HepG2 (cell line): Measurements from ENCODE around the gene VDAC1. TPM values are rescaled to one million over a fixed set of nuclear protein-coding genes. Genes with fewer than 3 reads are reported as not detected.

ENCODE experiments used
- ATAC-seq: fragments of 200-7000 bp; cut with Tn5 transposase; 3 replicates; pipeline ENCODE4 v1.9.1; 2020; ENCODE audit warnings: mild to moderate bottlenecking, moderate library complexity
- BruUV-seq: library from RNA; stranded (reverse); fragments of 400-500 nt; replicated peaks from 2 replicates; lab custom pipeline; 2021; lab: Mats Ljungman, UMichigan
- CTCF ChIA-PET: fragments of 300-600 bp; formaldehyde crosslinking; extraction: SDS; loops from one replicate; lab custom pipeline; 2021; ENCODE audit warnings: low total read pairs, inconsistent platforms, low intra/inter-chr PET ratio; lab: Yijun Ruan, JAX
- POLR2A ChIA-PET: fragments of 350-600 bp; sonication (Branson Sonifier 250); formaldehyde crosslinking; loops from one replicate; lab custom pipeline; 2020; ENCODE audit warnings: antibody characterized with exemption, inconsistent platforms; lab: Yijun Ruan, JAX
- DNase-seq: peaks from one replicate; pipeline ENCODE4 v3.0.0-alpha.2; 2015; ENCODE audit warnings: low spot score
- FAIRE-seq: peaks from 3 replicates; lab custom pipeline; 2011; peaks lifted over from hg19 to GRCh38; lab: Jason Lieb, UNC
- H2AFZ ChIP-seq: one replicate; pipeline ENCODE4 v1.6.1; 2011; ENCODE audit warnings: low read length, inconsistent platforms
- H3K27ac ChIP-seq: fragments of 300-600 bp; 3 replicates; pipeline ENCODE4 v1.8.0; 2011; ENCODE audit warnings: mixed run types, mild to moderate bottlenecking, mixed read lengths, low read length, inconsistent platforms; ENCODE audit not compliant: insufficient read depth; ENCODE audit errors: extremely low read length
- H3K27me3 ChIP-seq, 2 experiments: fragments of 200-600 bp in 1 of 2; 2 replicates in 1 of 2; 3 replicates in 1 of 2; pipeline versions ENCODE4 v1.6.0 to v1.8.0; 2011; ENCODE audit warnings: low read length in 2 of 2, mild to moderate bottlenecking in 2 of 2, moderate library complexity in 2 of 2, inconsistent platforms in 1 of 2; ENCODE audit not compliant: insufficient read depth in 2 of 2, control insufficient read depth in 1 of 2
- H3K36me3 ChIP-seq, 2 experiments: fragments of 200-600 bp in 1 of 2; replicated peaks in 1 of 2; 2 replicates in 1 of 2; 3 replicates in 1 of 2; pipeline versions ENCODE4 v1.5.1 to v1.8.0; 2011; ENCODE audit warnings: low read length in 2 of 2, inconsistent platforms in 1 of 2; ENCODE audit not compliant: insufficient read depth in 2 of 2, control insufficient read depth in 1 of 2
- H3K4me1 ChIP-seq: 2 replicates; pipeline ENCODE4 v1.5.1; 2012; ENCODE audit warnings: low read length, inconsistent platforms; ENCODE audit not compliant: insufficient read depth
- H3K4me2 ChIP-seq: 2 replicates; pipeline ENCODE4 v1.6.0; 2011; ENCODE audit warnings: low read depth, low read length, inconsistent platforms
- H3K4me3 ChIP-seq, 3 experiments: fragments of 200-600 bp in 1 of 3; sonication (generic), shearing (Covaris generic) in 1 of 3; replicated peaks in 1 of 3; 2 replicates each; pipeline ENCODE4 v1.5.1; 2011 to 2016; ENCODE audit warnings: low read length in 3 of 3, inconsistent platforms in 2 of 3, low read depth in 2 of 3, mild to moderate bottlenecking in 2 of 3, control low read depth in 1 of 3, mixed read lengths in 1 of 3; ENCODE audit not compliant: insufficient read depth in 1 of 3
- H3K79me2 ChIP-seq: one replicate; pipeline ENCODE4 v1.6.1; 2011; ENCODE audit warnings: low read length, inconsistent platforms; ENCODE audit not compliant: insufficient read depth
- H3K9ac ChIP-seq: 2 replicates; pipeline ENCODE4 v1.6.0; 2011; ENCODE audit warnings: mild to moderate bottlenecking, low read depth, low read length, inconsistent platforms; ENCODE audit not compliant: insufficient read depth
- H3K9me3 ChIP-seq: 2 replicates; pipeline ENCODE4 v1.5.1; 2012; ENCODE audit warnings: mild to moderate bottlenecking, low read length
- H4K20me1 ChIP-seq: 2 replicates; pipeline ENCODE4 v1.6.0; 2011; ENCODE audit warnings: inconsistent platforms, mild to moderate bottlenecking, low read length, moderate library complexity; ENCODE audit not compliant: insufficient read depth
- ATF2 ChIP-seq: sonication (generic); formaldehyde crosslinking; IDR thresholded peaks from 2 replicates; pipeline ENCODE4 v1.4.0; 2020; ENCODE audit warnings: missing genetic modification reagents
- CHD2 ChIP-seq: IDR thresholded peaks from 2 replicates; pipeline ENCODE4 v1.6.1; 2011; ENCODE audit warnings: low read depth, low read length, improper control_type of control experiment
- CSRNP1 ChIP-seq: sonication (generic); formaldehyde crosslinking; IDR thresholded peaks from 2 replicates; pipeline ENCODE4 v1.8.1; 2023; ENCODE audit warnings: mild to moderate bottlenecking, missing genetic modification reagents
- NFE2L2 ChIP-seq: fragments of 150-350 bp; IDR thresholded peaks from 2 replicates; pipeline ENCODE4 v1.6.1; 2014; ENCODE audit warnings: low read length
- REST ChIP-seq, 2 experiments: IDR thresholded peaks; 2 replicates each; pipeline ENCODE4 v1.6.1; 2011 to 2012; ENCODE audit warnings: low read length in 2 of 2, borderline replicate concordance in 1 of 2, low read depth in 1 of 2, mild to moderate bottlenecking in 1 of 2, moderate library complexity in 1 of 2
- STAT6 ChIP-seq: sonication (generic); formaldehyde crosslinking; IDR thresholded peaks from 2 replicates; pipeline ENCODE4 v1.4.0; 2020; ENCODE audit warnings: missing genetic modification reagents, mild to moderate bottlenecking, borderline replicate concordance
- ZBTB39 ChIP-seq: sonication (generic); formaldehyde crosslinking; IDR thresholded peaks from 2 replicates; pipeline ENCODE4 v1.5.0; 2020; ENCODE audit warnings: missing genetic modification reagents
- ZNF224 ChIP-seq: sonication (generic); formaldehyde crosslinking; IDR thresholded peaks from 2 replicates; pipeline ENCODE4 v1.5.0; 2020; ENCODE audit warnings: mild to moderate bottlenecking, missing genetic modification reagents
- WGBS: methylation state at CpG from one replicate; pipeline ENCODE4 v1.1.6; 2017; ENCODE audit warnings: low lambda C conversion rate; 5-methylcytosine and 5-hydroxymethylcytosine counted together
- in situ Hi-C: cut with HindIII; loops from 2 replicates; pipeline ENCODE4 v1.10.0; 2017; ENCODE audit warnings: low pct_unique_long_range_greater_than_20kb; ENCODE audit not compliant: extremely low pct_ligation_motif_present
- intact Hi-C: fragments of 100-400 bp; cut with micrococcal nuclease; formaldehyde crosslinking; loops from one replicate; pipeline ENCODE4 v1.10.0; 2022; ENCODE audit not compliant: unreplicated experiment
- polyA plus RNA-seq, 8 experiments: library from polyadenylated mRNA; depleted of rRNA in 3 of 8; stranded (reverse) in 7 of 8; unstranded in 1 of 8; fragments of >200 nt; fragmentation: Illumina TruSeq in 4 of 8; extraction: Trizol in 4 of 8; gene quantifications; 2 replicates each; pipeline versions ENCODE4 v1.2.1 to v1.2.3, GENCODE V29; 2011 to 2016; ENCODE audit warnings: low read depth in 4 of 8, missing spikeins in 1 of 8, mixed read lengths in 1 of 8; ENCODE audit not compliant: insufficient read depth in 1 of 8
- total RNA-seq, 5 experiments: library from RNA; depleted of rRNA; stranded (reverse); fragments of >200 nt; fragmentation: Illumina TruSeq; extraction: Trizol; gene quantifications; 2 replicates each; pipeline ENCODE4 v1.2.3, GENCODE V29; 2016; ENCODE audit warnings: low read depth in 1 of 5

Gene VDAC1
- total and polyA plus RNA-seq, 2 of the 13 experiments (the other 11 are each of a cell fraction or from before 2014, with no cell fraction given), result 112 to 380 TPM

GRCh38 chr5:133968204-133968980, 36.4 kb downstream of the VDAC1 start, which contains the start of gene C5orf15 (continued):
- TF ChIP-seq ZNF224 (CRISPR knock-in tag), result no peak
- TF ChIP-seq CHD2, result no peak
- TF ChIP-seq CSRNP1, result peak; percentile 73; the same call in 1 of the 2 replicates
- TF ChIP-seq, all 625 proteins: peak for 291

GRCh38 chr5:133967698-133968203, 37.0 kb downstream of the VDAC1 start:
- Histone ChIP-seq H3K36me3 (peaks cover under 1 to 5% of the 10 kb centered on the region in 2 experiments; a peak in 4 of 5 replicates), H3K79me2 (peaks cover 54% of the 10 kb centered on the region), H4K20me1 (no peaks in the 10 kb centered on the region), H2AFZ (no peak overlapping the region), H3K4me3 (peak overlapping the region; percentile 80 to 98 (median 93)), H3K27me3 (no peaks in the 10 kb centered on the region; a peak in 1 of 5 replicates), H3K9me3 (no peaks in the 10 kb centered on the region), H3K4me1 (peaks cover 53% of the 10 kb centered on the region), H3K27ac (peak overlapping the region; percentile 93), H3K4me2 (peak overlapping the region; percentile 90), H3K9ac (peak overlapping the region; percentile 95)
- FAIRE-seq (no peak), DNase-seq (no peak), ATAC-seq (peak; percentile 34)
- ChIA-PET POLR2A (interaction anchor here (1.0 kb wide), 1 partner anchor 37 kb away, joined by 4 read pairs; no protein-coding TSS in a partner anchor), CTCF (no interaction called here)
- intact Hi-C loops, result no loop called here
- 2% methylated on average over 12 of the region's 12 CpGs for WGBS
- in situ Hi-C loops, result no loop called here
- no TSS peak for BruUV-seq
- TF ChIP-seq REST (IDR thresholded peaks at IDR 0.05; ENCODE audit: borderline replicate concordance in 1 of 2, low read depth in 1 of 2, low read length in 2 of 2), result no peak
- TF ChIP-seq STAT6 (CRISPR knock-in tag), result no peak
- 0 out of 2 replicates have a peak, but pooled peaks have one; percentile 9 for TF ChIP-seq ZBTB39 (CRISPR knock-in tag)
- TF ChIP-seq NFE2L2, result no peak
- TF ChIP-seq ATF2 (CRISPR knock-in tag), result no peak
